HG03175 (cell line): ENCODE measurements around the gene RIC3.

Source experiments
- ATAC-seq: cut with Tn5 transposase; IDR thresholded peaks from one replicate; pipeline ENCODE4 v1.9.1; 2021; ENCODE audit warnings: mild to moderate bottlenecking, moderate library complexity; ENCODE audit not compliant: unreplicated experiment

Gene RIC3, protein sequence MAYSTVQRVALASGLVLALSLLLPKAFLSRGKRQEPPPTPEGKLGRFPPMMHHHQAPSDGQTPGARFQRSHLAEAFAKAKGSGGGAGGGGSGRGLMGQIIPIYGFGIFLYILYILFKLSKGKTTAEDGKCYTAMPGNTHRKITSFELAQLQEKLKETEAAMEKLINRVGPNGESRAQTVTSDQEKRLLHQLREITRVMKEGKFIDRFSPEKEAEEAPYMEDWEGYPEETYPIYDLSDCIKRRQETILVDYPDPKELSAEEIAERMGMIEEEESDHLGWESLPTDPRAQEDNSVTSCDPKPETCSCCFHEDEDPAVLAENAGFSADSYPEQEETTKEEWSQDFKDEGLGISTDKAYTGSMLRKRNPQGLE

DNA sequence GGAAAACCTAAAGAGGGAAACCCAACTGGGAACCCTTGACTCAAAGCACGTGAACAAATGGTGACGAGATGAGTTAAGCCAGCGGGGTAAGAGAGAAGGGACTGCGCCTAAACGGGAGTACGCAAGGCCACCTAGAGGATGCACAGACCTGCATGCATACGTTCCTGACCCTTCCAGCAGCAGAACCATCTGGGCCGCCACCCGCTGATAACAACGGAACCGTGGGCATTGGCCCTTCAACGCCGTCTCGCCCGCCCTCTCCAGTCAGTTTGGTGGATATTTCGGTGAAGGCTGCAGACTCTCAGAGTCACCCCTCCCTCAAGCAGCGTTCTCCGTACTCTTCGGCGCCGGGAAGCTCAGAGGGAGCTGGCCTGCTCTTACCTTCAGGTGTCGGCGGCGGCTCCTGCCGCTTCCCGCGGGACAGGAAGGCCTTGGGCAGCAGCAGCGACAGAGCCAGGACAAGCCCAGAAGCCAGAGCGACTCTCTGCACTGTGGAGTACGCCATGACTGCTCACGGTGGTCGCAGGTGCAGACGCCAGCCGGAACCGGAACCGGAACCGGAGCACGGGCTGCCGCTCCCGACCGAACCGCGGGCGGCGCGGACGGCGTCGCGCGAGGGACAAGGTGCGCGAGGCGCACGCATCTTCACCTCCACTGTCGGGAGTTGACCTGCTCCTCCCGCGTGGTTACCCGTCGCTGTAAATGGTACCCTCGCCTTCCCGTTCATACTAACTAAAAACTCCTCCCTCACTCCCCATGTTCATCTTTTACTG, at the start of gene RIC3:
RIC3 (minus strand) TSS at position 541 of the 773 bp plus-strand sequence; CDS start at position 505, 36 bp downstream.
- ATAC-seq, result peak; percentile 51

DNA sequence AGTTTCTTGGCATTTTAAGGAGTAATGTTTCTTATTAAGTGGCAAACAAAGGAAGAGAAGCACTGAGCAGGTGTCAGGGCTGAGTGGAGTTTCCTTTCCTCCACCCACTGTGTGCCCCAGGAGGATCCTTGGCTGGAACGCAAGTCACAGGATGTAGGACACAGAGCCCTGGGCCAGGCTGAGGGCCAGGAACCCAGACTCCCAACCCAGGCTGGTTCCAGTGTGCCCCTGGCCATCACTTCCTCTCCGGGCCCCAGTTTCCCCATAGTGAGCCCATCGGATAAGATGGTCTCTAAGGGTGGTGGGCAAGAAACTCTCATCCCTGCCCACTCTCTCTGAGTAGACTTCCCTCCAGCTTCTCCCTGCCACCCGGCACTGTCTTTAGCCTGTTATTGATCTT, 49.6 kb upstream of the RIC3 start:
- no peak for ATAC-seq

DNA sequence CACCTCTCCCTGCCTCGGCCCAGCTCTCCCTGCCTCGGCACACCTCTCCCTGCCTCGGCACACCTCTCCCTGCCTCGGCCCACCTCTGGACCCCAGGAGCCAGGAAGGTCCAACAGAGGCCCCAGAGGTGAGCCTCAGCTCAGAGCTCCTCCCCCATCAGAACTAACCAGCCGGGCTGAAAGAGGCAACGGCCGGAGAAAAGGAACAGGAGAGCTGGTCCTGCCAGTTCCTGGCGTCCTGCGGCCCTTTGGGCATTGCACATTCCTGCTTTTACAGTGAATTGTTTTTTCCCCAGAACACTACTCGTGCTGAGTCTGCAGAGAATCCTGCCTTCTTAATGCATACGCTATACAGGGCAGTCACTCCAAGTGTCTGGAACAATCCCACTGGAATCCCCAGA, 49.1 kb upstream of the RIC3 start:
- ATAC-seq, result no peak

DNA sequence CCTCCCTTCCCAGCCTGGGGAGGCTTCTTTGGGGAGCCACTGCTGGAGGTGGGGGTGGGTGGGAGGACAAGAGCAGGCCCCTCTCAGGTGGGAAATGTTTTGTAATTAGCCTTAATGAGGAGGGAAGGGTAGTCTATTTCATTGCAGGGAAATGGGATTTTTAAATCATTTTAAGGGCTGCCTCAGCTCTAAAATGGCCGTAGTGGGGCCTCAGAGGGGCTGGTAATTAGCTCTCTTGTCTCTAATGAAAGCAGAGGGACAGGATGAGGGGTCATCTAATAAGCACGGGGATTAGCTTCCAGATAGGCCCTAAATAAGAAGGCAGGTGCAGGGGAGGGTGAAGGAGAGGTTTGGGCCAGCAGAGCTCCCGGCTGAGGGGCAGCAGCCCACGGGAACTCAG, 48.3 kb upstream of the RIC3 start:
- ATAC-seq, result no peak

DNA sequence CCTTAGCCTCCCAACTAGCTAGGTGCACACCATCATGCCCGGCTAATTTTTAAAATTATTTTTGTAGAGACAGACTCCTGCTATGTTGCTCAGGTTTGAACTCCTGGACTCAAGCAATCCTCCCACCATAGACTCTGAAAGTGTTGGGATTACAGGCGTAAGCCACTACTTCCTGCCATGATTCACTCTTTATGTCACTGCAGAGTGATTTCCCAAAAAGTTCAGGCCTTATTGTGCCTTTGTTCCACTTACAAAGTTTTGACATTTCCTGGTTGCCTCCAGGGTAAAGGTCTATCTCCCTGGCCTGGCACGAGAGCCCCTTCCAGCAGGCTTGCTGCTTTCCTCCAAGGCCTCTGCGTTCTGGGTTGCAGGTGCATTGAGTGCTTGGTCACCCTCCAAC, 44.6 kb upstream of the RIC3 start:
- ATAC-seq, result no peak

DNA sequence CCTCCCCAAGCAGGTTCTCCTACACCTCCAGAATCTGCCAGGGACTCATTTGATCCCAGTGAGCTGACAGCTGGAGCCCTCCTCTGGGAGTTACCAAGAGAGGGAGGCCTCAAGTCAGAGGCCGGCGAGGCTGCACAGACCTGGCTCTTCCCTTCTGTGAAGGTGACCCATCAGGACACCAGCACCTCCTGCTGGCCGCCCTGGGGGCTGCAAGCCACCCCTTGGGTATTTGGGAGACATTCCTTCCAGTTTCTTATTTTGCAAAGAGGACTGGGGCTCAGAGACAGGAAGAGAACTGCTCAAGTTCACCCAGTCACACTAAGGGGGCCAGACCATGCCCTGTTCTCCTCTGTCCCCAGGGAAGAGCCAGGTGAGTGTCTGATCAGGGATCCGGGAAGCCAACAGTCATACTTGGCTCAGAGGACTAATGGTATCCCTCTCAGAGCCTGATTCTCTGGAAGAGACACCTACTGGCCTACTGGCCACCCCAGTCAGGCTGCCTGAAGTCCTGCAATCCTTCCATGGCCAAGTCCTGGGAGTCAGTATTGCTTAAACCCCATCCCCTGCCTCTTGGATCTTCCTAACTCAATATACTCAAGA, 40.5 kb upstream of the RIC3 start:
- no peak for ATAC-seq

DNA sequence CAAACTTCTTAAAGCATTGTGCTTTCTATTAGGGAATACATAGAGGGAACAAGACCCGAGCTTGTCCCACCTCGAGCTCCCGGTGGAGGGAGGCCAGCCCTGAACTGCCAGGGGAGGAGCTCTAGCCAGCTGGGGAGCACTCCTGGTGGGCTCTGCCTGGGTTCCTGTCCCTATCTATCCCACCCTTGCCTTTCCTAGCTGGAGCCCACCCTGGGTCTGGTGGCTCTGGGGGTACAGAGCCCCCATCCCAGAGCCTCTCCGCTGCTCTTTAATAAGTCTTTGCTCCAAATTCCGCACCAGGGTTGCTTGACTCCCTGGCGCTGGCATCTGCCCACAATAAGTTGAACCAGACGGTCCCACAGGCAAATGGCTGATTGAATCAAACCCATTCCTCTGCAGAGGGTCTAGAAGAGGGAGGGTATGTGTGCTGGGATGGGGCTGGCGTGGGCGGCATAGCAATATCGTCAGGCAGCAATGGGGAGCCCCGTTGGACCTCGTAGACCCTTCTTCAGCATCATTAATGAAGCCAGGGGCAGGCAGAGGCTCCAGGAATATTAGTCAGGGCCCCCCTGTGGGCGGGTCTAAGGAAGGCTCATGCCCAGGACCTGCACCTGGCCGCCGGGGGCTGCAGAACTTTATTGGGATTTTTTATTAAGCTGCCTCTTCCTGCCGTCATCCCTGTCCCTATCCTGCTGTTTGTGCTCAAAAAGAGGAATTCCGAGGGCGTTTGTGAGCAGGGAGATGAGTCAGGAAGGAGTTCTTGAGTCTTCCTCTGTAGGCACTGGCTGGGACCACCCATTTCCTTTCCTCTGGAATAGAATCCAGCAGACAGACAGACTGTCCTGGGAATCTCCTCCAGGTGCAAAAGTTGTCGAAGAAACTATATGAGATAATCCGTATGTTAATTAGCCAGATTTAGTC, 38.5 kb upstream of the RIC3 start:
- no peak for ATAC-seq

DNA sequence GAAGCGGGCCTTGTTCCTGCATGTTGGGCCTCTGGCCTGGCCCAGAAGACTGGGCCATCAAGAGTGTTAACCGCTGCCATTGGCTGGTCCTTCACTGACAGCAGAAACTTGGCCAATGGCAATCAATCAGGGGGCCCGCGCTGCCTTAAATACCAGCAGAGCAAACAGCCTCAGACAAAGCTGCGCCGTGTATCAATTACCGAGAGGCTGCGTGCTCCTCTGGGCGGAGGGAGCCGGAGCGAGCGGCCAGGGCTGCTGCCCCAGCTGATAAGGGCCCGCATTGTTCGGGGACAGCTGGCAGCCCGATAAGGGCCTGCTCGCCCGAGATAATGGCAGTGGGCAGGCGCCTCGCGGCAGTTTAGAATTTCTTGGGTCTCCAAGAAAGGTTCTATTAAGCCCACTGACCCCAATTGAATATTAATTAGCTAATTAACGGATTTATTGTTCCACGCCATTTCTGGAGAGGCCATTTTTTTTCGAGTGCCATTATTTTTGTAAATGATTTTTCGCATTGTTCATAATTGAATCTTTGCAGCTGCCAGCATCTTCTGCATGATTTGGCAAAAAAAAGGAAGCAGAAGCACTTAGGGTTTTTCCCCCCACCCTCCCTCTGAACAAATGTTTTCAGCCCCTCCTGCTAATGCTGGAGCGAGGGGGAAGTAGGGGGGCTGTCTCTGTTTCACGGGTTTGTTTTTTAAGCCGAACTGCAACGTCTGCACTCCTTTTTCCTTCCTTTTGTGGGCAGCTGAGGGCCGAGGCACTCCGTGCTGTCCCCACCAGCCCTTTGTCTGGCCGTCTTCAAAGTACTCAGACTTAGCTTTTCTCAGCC, 37.6 kb upstream of the RIC3 start:
- no peak for ATAC-seq

DNA sequence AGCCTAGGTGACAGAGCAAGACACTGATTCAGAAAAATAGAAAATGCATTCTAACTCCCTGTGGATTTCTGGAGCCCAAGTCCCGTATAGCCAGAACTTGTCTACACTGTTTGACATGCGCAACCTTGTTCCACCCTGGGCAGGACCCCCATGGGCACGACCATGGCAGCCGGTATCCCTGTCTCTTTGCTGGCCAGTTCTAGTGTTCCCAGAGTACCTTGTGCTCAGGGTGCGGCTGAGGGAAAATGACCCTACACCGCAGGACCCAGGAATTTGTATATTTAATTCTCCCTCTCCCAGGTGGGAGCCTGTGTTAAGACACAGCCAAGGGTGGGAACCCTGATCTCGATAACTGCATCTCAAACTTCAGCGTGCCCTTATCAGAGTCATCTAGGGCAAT, 36.7 kb upstream of the RIC3 start:
- no peak for ATAC-seq

DNA sequence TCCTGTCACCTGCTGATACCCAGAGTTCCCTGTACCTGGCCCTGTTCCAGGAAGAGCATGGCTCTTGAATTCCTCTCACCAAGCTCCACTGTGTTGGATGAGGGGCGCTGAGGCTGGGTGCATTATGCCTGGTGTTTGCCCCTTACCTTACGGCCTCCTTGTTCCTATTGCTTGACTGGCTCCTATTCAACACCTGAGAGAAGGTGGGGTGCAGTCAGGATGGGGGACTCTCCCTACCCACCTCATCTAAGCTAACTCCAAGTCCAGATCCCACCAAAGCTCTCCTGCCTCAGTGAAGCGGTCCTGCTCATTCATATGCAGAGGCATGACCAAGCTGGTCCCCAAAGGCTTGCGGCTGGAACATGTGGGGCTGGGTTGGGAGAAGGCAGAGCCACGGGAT, 35.8 kb upstream of the RIC3 start:
- ATAC-seq, result no peak

DNA sequence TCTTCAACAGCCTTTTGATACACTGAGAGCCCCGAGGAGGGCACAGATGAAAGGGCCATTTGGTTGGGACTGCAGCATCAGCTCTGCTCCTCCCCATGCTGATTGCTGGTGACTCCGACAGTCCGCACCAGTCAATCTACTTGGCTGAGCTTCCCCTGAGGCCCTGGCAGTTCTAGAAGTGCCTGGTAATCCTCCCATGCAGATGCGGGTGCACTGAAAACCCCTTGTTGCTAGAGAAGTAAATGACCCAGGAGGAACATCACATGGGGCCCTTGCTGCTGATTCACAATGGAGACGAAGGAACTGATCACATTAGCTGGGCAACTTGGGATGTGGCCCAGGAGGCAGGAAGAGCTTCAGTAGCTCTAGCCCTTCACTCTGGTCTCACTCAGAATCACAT, 35.2 kb upstream of the RIC3 start:
- no peak for ATAC-seq

DNA sequence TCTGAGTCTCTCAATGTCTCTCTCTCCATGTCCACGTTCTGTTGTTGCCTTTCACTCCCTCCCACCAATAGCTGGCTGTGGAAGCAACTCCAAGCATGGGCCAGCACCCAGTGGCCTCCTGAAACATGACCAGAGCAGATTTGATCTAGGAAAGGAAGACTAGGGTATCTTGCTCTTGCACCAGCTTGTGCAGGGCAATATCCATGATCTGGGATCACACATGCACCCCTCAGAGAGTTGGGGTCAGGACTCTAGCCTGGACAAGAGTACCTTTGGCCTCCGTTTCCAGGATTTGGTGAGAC, 34.5 kb upstream of the RIC3 start:
- ATAC-seq, result no peak

DNA sequence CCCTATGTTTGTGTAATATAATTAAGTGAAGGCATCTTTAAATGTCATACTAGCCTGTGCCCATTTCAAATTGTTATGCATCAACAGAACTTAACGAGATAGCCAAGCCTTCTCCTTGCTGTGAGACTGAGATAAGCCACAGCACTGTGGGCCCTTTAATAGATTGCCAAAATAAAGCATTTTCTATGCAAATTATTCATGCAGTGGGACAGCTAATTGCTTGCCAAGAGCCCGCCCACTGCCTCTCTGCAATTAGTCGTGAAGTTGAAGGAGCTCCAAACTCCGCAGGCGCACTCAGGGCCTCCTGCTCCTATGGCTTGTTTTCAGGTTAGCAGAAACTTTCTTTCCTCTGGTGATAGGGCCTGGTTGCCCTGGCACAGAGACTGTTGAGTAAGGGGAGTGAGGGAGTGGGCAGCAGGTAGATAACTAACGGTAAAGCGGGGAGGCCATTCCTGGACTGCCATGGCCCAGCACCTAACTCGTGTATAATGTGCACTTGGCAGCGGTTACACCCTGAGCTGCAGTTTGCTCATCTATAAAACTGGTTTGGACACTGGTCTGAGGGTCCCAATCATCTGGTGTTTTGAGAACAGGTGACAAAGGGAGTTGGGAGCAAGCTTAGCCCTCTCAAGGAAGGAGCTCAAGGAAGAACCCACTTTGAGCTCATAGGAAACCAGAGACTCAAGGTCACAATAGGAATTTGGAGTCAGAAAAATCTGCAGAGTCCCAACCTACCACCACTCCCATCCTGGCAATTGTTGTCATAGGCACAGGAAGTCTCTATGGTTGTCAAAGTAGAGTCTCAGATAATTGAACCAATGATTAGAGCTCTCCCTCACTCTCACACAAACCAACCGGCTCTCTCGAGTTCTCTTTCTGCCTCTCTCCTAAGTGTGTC, 33.9 kb upstream of the RIC3 start:
- ATAC-seq, result no peak

DNA sequence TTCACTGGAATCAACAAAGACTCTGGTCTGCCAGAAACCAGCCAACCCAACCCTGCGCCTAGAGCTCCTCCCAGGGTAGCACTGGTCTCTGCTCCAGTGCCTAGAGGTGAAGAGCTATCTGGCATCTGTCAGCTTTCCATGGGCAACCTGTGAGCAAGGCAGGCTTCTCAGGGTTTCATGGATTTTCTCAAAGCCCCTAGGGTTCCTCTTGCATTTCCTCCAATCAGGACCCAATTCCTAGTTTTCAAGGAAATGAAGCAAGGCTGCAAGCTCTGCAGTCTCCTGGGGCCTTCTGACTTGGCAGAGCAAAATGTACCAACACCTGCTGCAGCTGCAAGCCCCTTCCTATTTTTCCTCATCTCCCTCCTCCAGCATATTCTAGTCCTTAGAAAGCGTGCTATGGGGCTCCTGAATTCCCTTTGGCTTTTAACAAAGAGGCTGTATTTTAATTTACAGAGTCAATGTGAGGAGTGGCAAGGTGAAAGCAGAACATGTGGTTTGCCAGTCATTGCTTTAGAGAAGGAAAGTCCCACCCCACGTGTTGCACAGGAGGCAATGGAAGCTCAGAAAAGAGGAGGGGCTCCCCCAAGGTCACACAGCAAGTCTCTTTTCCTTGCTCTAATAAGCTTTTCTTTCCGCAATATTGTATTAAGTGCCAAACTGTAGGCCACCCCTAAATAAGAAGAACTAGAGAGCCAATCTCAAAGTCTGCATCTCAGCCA, 33.0 kb upstream of the RIC3 start:
- ATAC-seq, result peak; percentile 53

DNA sequence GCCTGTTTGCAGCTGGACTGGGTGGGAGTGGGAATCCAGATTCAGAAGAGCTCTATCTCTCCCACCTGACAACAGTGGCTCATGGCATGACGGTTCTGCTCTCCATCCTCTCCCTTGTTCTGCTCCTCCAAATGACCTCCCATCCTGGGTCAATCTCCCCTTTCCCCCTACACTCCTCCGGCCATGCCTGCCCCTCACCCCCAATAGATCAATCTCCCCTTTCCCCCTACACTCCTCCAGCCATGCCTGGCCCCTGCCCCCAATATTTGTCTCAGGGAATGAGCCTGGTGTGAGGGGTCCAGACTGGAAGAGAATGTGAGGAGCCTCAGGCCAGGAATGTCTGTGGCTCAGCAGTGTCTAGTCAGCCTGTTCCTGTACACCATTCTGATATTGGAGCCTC, 30.9 kb upstream of the RIC3 start:
- ATAC-seq, result no peak

DNA sequence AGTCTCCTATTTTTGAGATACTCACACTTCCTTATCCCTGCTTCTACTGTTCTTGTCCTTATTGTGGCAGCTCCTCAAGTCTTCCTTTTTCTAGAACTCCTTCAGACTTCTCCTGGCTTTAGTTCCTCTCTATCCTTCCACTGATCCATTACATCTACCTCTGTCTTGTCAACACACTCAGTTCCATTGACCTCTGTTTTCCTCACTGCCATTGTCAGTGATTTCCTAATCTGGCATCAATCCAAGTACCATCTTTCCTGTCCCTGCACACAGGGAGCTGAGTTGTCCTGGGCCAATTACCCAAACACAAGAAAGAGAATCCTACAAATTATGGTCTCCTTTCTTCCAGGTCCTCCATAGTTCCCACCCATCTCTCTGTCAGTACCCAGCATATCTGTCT, 27.9 kb upstream of the RIC3 start:
- no peak for ATAC-seq

DNA sequence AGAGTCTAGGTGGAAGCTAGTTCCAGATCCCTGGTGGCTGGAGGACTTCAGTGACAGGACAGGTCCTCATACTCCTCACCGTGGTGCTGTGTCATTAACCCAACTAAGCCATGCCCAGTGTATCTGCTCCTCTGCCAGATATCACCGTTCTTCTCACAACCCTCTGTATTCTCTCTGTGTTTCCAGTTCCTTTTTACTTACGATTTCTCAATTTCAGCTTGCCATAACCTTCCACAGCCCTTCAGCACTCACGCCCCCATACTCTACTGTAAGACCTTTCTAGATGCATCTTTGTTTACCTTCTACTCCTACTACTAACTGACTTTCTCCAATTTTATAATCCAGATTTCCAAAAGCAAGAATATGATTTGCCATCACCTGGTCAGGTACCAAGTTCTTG, 26.1 kb upstream of the RIC3 start:
- no peak for ATAC-seq

DNA sequence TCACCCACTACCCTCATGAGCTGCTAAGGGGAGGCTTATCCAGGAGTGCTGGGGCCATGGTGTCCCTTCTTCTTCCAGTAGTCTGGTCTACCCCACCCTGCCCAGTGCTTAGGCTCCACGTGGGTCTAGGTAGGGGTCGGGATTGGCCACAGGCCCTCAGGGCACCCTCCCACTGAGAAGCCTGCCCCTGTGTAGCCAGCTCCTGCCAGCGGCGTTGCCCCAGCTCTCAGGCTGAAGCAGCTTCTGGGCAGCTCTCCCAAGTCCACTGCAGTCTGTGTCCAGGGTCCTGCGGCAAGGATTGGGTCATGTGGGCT, 24.0 kb upstream of the RIC3 start:
- ATAC-seq, result no peak
